Neuronal stem cell (in vitro differentiated cells): ENCODE results near the gene CRACR2B.
A peak's percentile ranks its signal among the peaks of the same experiment; 100 is the strongest.

Experiments
- DNase-seq: peaks from one replicate; pipeline ENCODE4 v3.0.0-alpha.2; 2013; ENCODE audit warnings: low spot score
- H2AFZ ChIP-seq: one replicate; pipeline ENCODE4 v1.6.1; 2013; ENCODE audit warnings: mild to moderate bottlenecking, low read length, inconsistent platforms
- H2AK5ac ChIP-seq: 2 replicates; pipeline ENCODE4 v1.6.1; 2013; ENCODE audit warnings: low read depth, mild to moderate bottlenecking, inconsistent platforms, low read length, moderate library complexity, mixed read lengths
- H2BK120ac ChIP-seq: 2 replicates; pipeline ENCODE4 v1.6.1; 2013; ENCODE audit warnings: low read depth, mild to moderate bottlenecking, inconsistent platforms, low read length, moderate library complexity, mixed read lengths
- H2BK12ac ChIP-seq: one replicate; pipeline ENCODE4 v1.6.1; 2013; ENCODE audit warnings: low read length, inconsistent platforms
- H2BK15ac ChIP-seq: 2 replicates; pipeline ENCODE4 v1.6.1; 2013; ENCODE audit warnings: mild to moderate bottlenecking, low read length, inconsistent platforms, mixed read lengths
- H2BK5ac ChIP-seq: one replicate; pipeline ENCODE4 v1.6.1; 2013; ENCODE audit warnings: inconsistent platforms, mild to moderate bottlenecking, low read length, moderate library complexity
- H3K14ac ChIP-seq: one replicate; pipeline ENCODE4 v1.6.1; 2013; ENCODE audit warnings: low read length, inconsistent platforms
- H3K18ac ChIP-seq: 2 replicates; pipeline ENCODE4 v1.6.1; 2013; ENCODE audit warnings: low read length, inconsistent platforms
- H3K23ac ChIP-seq: 2 replicates; pipeline ENCODE4 v1.6.1; 2013; ENCODE audit warnings: low read depth, mild to moderate bottlenecking, mixed read lengths, low read length, inconsistent platforms; ENCODE audit not compliant: poor library complexity
- H3K27ac ChIP-seq: replicated peaks from 3 replicates; pipeline ENCODE4 v1.5.1; 2013; ENCODE audit warnings: low read length, inconsistent platforms
- H3K27me3 ChIP-seq, 3 experiments: 2 replicates each; pipeline ENCODE4 v1.6.1; 2013; ENCODE audit warnings: low read length in 3 of 3, mild to moderate bottlenecking in 2 of 3, inconsistent platforms in 1 of 3, low read depth in 1 of 3, mixed read lengths in 1 of 3, moderate library complexity in 1 of 3; ENCODE audit not compliant: control insufficient read depth in 3 of 3, insufficient read depth in 3 of 3
- H3K36me3 ChIP-seq, 2 donors: replicated peaks in 1 of 2; 2 replicates each; pipeline ENCODE4 v1.6.1; 2013; ENCODE audit warnings: low read length in 2 of 2; ENCODE audit not compliant: control insufficient read depth in 2 of 2, insufficient read depth in 2 of 2
- H3K4ac ChIP-seq: 2 replicates; pipeline ENCODE4 v1.6.1; 2013; ENCODE audit warnings: inconsistent platforms, mild to moderate bottlenecking, low read length, moderate library complexity
- H3K4me1 ChIP-seq, 2 donors: 1 replicate in 1 of 2; 2 replicates in 1 of 2; pipeline ENCODE4 v1.6.1; 2013; ENCODE audit warnings: low read length in 2 of 2, low read depth in 1 of 2; ENCODE audit not compliant: control insufficient read depth in 2 of 2, insufficient read depth in 1 of 2
- H3K4me2 ChIP-seq: one replicate; pipeline ENCODE4 v1.6.1; 2013; ENCODE audit warnings: mild to moderate bottlenecking, low read length, inconsistent platforms; ENCODE audit not compliant: insufficient read depth, poor library complexity, severe bottlenecking
- H3K4me3 ChIP-seq, 2 donors: 2 replicates each; pipeline ENCODE4 v1.5.1; 2013; ENCODE audit warnings: low read length in 2 of 2, mild to moderate bottlenecking in 2 of 2, inconsistent platforms in 1 of 2, moderate library complexity in 1 of 2
- H3K79me1 ChIP-seq: one replicate; pipeline ENCODE4 v1.6.1; 2013; ENCODE audit warnings: low read depth, mild to moderate bottlenecking, inconsistent platforms, low read length, moderate library complexity
- H3K9ac ChIP-seq: one replicate; pipeline ENCODE4 v1.6.1; 2013; ENCODE audit warnings: mild to moderate bottlenecking, low read depth, low read length, inconsistent platforms; ENCODE audit not compliant: poor library complexity
- H3K9me3 ChIP-seq, 2 donors: replicated peaks in 1 of 2; 2 replicates each; pipeline versions ENCODE3 to v1.6.1; 2013; ENCODE audit warnings: low read length in 2 of 2, mild to moderate bottlenecking in 2 of 2, inconsistent platforms in 1 of 2, low read depth in 1 of 2, mixed read lengths in 1 of 2, moderate library complexity in 1 of 2; ENCODE audit not compliant: control insufficient read depth in 2 of 2, insufficient read depth in 1 of 2
- H4K8ac ChIP-seq: one replicate; pipeline ENCODE4 v1.6.1; 2013; ENCODE audit warnings: low read depth, mild to moderate bottlenecking, inconsistent platforms, low read length, moderate library complexity
- H4K91ac ChIP-seq: one replicate; pipeline ENCODE4 v1.6.1; 2013; ENCODE audit warnings: low read length, low read depth, mild to moderate bottlenecking, inconsistent platforms; ENCODE audit not compliant: poor library complexity
- whole genome bisulfite sequencing, 2 donors: extraction: QIAGEN DNeasy Blood & Tissue Kit; methylation state at CpG; one replicate each; pipeline ENCODE4 v1.1.7; 2013; ENCODE audit warnings: missing lambda C conversion rate in 2 of 2, mixed read lengths in 1 of 2; ENCODE audit not compliant: insufficient read length in 2 of 2, insufficient replicate concordance in 1 of 2; ENCODE audit errors: extremely low coverage in 2 of 2; 5-methylcytosine and 5-hydroxymethylcytosine counted together

CRACR2B gene

GRCh38 chr11:819943-820649 is 7.6 kb upstream of the CRACR2B start:
- Histone ChIP-seq H3K27me3 (no peaks in the 10 kb centered on the region), H2AK5ac (peak overlapping the region; percentile 94), H3K4ac (peak overlapping the region; percentile 77), H2BK15ac (peak overlapping the region; percentile 91), H3K9me3 (peaks cover 0 to 2% of the 10 kb centered on the region in 2 donors), H3K27ac (no peak overlapping the region), H2AFZ (peak overlapping the region; percentile 94), H3K79me1 (peaks cover 6% of the 10 kb centered on the region), H2BK12ac (peak overlapping the region; percentile 30), H2BK120ac (no peak overlapping the region), H3K23ac (peak overlapping the region; percentile 98), H3K4me1 (peaks cover 12 to 15% of the 10 kb centered on the region in 2 donors), H3K18ac (peak overlapping the region; percentile 99), H3K4me3 (peak overlapping the region; percentile 92 to 99), H3K36me3 (peaks cover 0 to 35% of the 10 kb centered on the region in 2 donors), H2BK5ac (no peak overlapping the region), H4K8ac (no peak overlapping the region), H4K91ac (no peak overlapping the region), H3K14ac (peak overlapping the region; percentile 47), H3K4me2 (peak overlapping the region; percentile 83), H3K9ac (peak overlapping the region; percentile 95)
- no CpG with 5 or more reads among the region's 47 CpGs for WGBS, 2 donors
- no peak for DNase-seq

GRCh38 chr11:820655-821511 is 6.8 kb upstream of the CRACR2B start:
- Histone ChIP-seq H2BK5ac (no peak overlapping the region), H3K4me1 (peaks cover 12 to 15% of the 10 kb centered on the region in 2 donors), H2BK120ac (no peak overlapping the region), H2BK12ac (no peak overlapping the region), H4K91ac (no peak overlapping the region), H3K4me2 (peak overlapping the region; percentile 83), H3K4me3 (peak overlapping the region in 1 of 2 donors; percentile 92), H3K27me3 (peaks cover 0 to 5% (median 0%) of the 10 kb centered on the region in 3 experiments), H3K36me3 (peaks cover 0 to 37% of the 10 kb centered on the region in 2 donors), H3K9me3 (peaks cover 0 to 2% of the 10 kb centered on the region in 2 donors), H3K9ac (peak overlapping the region; percentile 86), H2AFZ (no peak overlapping the region), H3K14ac (no peak overlapping the region), H3K79me1 (peaks cover 6% of the 10 kb centered on the region), H4K8ac (no peak overlapping the region), H3K4ac (no peak overlapping the region), H3K27ac (no peak overlapping the region), H3K23ac (peak overlapping the region; percentile 98), H2BK15ac (peak overlapping the region; percentile 91), H3K18ac (peak overlapping the region; percentile 72), H2AK5ac (peak overlapping the region; percentile 94)
- no CpG with 5 or more reads among the region's 11 CpGs for WGBS, 2 donors
- DNase-seq: no peak

GRCh38 chr11:821512-822371 is 6.0 kb upstream of the CRACR2B start:
- WGBS, 2 donors: no CpG with 5 or more reads among the region's 22 CpGs
- no peak overlapping the region for H4K91ac ChIP-seq
- H2BK120ac ChIP-seq: no peak overlapping the region
- DNase-seq: no peak
- no peaks in the 10 kb centered on the region for H3K9me3 ChIP-seq
- H2BK15ac ChIP-seq: no peak overlapping the region
- no peak overlapping the region for H2BK5ac ChIP-seq
- H3K36me3 ChIP-seq: peaks cover 0 to 37% of the 10 kb centered on the region in 2 donors
- H3K79me1 ChIP-seq: peaks cover 6% of the 10 kb centered on the region
- H3K9ac ChIP-seq: no peak overlapping the region
- H3K27ac ChIP-seq: no peak overlapping the region
- H4K8ac ChIP-seq: no peak overlapping the region
- H3K27me3 ChIP-seq: peaks cover 0 to 10% (median 0%) of the 10 kb centered on the region in 3 experiments
- no peak overlapping the region for H2AFZ ChIP-seq
- H2BK12ac ChIP-seq: no peak overlapping the region
- no peak overlapping the region for H3K4ac ChIP-seq
- H3K4me3 ChIP-seq: peak overlapping the region in 1 of 2 donors; percentile 46
- H2AK5ac ChIP-seq: peak overlapping the region; percentile 43
- H3K14ac ChIP-seq: no peak overlapping the region
- peaks cover 12 to 17% of the 10 kb centered on the region in 2 donors for H3K4me1 ChIP-seq
- H3K4me2 ChIP-seq: no peak overlapping the region
- no peak overlapping the region for H3K18ac ChIP-seq
- H3K23ac ChIP-seq: no peak overlapping the region
